NCI-H526 (cell line): ENCODE measurements around the gene USP32.
"Not testable (repeated sequence)": the region's sequence is repeated elsewhere in the genome, so short reads cannot be mapped to it uniquely, and the experiment has no call there.

ENCODE experiments used
- DNase-seq, 2 experiments: peaks; one replicate each; lab custom pipeline; 2025; lab: John Stamatoyannopoulos, UW

Gene USP32

DNA sequence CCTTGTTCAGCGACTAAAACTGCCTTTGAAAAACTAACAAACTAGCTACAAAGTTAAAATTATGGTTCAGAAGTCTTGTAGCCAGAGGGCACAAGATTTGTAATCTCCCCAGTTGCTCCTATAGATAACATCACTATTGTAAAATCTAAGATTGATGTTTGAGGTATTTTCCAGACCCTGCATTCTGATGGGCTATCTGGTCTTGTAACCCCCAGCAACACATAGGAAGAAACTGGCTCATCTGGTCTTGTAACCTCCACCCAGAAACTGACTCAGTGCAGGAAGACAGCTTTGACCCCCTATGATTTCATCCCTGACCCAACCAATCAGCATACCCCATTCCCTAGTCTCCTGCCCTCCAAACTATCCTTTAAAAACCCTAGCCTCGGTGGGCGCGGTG lies 18.1 kb upstream of the USP32 start:
- no peak for DNase-seq

DNA sequence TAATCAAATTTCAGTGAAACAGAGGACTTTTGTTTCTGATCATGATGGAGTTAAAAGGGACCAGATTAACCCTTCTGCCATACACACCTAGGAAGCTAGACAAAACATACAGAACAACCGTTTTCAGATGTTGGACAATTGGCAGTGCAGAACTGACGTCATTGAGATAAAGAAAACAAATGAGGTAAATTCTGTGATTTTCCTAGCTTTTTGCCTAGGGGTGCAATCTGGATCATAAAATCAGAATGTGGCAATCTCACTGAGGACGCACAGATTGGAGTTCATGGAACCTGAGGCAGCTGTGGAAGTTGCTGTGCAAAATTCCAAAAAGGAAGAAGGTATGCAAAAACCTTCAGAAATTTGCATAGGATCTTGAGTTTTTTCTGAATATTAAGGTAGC lies 15.0 kb upstream of the USP32 start:
- DNase-seq, result peak in 1 of 2 experiments; percentile 11

DNA sequence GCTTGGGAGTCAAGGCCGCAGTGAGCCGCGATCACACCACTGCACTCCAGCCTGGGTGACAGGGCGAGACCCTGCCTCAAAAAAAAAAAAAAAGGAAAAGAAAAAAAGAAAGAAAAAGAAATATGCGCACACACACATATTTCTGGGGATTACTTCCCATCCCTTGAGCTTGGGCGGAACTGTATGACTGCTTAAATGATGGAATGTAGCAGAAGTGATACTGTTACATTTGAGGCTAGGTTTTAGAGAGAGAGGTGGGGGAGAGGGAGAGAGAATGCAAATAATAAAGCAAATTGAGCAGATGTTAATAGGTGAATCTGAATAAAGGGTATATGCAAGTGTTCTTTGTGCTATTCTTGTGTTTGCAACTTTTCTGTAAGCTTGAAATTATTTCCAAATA lies 12.0 kb upstream of the USP32 start:
- DNase-seq, result peak in 1 of 2 experiments; percentile 28

DNA sequence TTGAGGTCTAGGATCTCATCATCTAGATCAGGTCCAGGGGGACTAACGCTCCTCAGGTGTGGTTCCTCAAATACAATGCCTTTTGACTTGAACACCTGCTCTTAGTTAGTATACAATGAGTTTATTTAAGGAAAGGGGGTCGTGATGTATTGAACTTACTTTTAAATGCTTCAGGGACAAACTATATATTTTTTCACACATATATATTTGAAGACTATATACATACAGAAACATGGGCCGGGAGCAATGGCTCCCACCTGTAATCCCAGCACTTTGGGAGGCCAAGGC lies 11.5 kb upstream of the USP32 start:
- no peak for DNase-seq

DNA sequence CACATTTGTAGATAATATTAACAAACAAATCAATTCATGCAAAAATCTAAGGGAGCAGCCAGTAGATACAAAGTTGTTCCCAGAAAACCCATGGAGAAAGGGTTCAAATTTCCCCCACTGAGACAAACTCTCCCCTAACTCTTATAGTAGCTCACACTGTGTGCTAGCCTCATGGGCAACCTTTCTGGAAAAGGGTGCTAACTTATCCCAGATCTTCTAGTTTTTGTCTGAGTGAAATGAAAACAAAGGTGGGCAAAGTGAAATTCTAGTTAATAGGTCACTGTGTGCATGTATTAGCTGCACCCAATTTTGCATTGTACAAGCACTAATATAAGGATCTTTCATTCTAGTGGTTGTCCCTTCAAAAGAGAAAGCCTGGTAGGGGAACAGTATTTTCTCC lies 9.9 kb upstream of the USP32 start:
- DNase-seq, result no peak

DNA sequence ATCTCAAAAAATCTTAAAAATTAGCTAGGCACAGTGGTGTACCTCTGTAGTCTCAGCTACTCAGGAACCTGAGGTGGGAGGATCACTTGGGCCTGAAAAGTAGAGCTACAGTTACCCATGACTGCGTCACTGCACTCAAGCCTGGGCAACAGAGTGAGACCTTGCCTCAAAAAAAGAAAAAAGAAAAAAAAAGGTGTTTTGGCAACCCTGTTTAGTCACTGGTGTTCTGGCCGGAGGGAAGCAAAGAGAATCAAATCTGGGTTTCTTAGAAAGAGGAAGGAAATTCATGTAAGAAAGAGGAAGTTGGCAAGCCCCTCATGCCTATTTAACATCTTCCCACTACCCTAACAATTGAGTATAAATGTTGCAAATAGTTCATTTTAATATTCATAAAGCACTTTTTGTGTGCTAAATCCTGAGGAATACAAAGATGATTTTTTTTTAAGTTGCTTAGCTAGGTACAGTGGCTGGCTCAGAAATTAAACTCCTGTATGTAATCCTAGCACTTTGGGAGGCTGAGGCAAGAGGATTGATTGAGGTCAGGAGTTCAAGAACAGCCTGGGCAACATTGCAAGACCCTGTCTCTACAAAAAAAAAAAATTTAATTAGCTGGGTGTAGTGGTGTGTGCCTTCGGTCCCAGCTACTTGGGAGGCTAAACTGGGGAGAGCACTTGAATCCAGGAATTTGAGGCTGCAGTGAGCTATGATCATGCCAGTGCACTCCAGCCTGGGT lies 6.5 kb upstream of the USP32 start:
- no peak for DNase-seq

DNA sequence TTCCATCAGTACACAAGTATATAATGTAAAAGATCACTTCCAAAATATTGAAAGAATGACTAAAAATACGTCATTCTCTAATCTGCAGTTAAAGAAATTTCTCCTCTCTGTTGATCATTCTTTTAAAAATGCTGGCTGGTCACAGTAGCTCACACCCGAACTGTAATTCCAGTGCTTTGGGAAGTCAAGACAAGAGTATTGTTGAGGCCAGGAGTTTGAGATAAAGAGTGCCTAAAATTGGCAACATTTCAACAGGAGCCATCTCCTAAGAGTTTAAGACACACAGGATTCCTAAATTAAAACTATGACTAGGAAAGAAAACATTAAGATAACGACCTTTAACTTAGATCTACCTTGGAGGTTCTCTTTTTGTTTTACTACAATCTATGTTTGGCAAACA lies 4.5 kb upstream of the USP32 start:
- no peak for DNase-seq

DNA sequence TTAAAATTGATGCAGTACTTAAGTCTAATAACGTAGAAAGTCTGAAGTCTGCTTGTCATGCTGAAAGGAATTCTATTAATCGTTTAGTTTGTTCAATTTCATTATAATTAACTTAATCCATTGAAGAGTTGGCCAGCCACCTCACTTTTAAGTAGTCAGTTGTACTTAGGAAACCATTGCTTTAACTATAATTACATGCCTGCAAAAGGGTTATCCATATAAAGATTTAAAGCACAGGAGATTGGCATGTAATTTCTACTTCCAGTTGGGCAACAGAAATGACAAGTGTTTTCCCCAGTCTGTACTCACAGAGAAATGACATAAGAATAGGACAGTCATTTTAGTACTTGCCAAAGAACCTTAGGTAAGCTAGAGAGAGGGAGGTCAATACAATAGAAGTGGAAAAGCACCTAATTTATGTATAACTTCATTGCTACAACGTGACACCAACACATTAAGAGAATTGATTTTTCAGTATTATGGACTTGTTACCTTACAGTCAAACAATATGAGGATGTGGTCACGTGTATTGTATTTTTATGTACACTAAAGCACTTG lies 3.7 kb upstream of the USP32 start:
- no peak for DNase-seq

DNA sequence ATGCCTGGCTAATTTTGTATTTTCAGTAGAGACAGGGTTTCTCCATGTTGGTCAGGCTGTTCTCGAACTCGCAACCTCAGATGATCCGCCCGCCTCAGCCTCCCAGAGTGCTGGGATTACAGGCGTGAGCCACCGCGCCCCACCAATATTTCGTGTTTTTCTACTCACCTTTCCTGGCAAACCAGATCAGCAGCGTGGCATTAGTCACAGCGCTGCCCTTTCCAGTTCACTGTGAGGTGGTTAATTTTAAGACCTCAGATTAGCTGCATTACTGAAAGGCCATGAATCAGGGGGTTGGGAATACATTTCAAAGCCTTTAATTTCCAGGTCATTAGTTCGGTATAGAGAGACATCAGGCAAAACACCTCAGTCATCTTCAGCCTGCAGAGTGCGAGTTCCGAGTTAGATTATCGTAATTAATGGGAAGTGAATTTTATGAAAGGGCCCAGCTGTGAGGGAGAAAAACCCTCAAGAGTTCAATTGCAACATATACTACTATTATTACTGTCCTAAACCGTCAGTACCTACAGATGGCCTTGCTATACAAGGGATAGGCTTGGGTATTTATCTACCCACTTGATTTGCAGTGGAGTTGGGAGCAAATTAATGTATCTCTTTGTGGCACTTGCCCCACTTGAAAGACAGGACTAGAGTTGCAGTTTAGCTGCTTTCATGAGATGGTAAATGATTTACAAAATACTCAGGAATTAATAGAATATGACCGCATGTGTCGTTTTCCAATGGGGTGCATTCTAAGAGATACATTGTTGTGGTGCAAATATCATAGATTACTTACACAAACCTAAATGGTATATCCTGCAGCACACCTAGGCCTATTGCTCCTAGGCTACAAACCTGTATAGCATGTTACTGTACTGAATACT lies 2.1 kb upstream of the USP32 start:
- no peak for DNase-seq

DNA sequence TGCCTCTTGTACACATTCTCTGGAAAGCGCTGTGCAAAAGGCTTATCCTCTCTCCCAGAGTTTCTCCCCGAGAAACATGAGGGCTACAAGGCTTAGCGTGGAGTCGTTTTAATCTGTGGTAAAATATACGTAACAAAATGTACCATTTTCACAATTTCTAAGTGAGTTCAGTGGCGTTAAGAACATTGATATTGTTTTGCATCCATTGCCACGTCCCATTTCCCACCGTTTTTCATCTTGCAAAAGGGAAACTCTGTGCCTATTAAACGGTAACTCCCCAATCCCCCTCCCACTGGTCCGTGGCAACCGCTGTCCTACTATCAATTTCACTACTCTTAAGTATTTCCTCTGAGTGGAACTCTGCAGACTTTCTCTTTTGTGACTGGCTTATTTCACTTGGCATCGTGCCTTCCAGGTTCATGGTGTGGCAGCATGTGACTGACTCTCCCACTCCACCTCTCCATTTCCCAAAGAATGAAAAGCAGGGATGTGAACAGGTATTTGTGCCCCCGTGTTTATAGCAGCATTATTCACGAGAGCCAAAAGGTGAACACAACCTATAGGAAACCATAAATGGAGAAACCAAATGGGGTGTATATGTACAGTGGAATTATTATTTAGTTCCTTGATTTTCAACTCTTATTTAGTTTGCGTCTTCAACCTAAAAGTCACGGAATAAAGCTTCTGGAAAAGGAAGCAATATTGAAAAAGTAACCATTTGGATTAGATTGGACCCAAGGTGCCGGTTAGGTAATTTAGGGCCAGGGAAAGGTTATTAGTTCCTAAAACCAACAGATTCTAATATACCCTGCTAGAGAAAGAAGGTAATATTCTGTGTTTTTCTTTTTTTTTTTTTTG lies 1.1 kb upstream of the USP32 start:
- peak; percentile 38 to 53 for DNase-seq

DNA sequence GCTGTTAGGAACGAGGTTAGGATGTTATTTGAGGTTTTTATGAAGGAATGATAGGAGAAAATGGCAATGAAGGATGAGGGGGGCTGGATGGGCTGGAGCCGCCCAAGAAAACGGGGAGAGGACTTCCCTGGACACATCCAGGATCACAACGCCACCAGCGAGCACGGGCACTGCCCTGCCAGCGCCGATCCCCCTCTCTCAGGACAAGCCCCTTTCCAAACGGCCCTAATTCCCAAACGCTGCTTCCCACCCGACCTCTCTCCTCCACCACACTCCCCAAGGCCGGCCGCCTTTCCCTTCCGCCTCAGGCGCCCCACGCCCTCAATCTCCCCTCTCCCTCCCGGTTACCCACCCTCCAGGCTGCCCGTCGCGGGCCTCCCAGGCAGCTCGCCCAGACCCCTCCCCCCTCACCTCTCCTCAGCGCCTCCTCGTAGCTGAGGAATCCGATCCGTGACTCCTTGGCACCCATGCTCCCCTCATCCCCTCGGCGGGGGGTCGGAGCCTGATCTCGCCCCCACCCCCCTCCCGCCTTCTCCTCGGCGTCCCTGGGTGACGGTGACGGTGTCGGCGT lies 377 bp downstream of the USP32 start:
- DNase-seq, result peak; percentile 82 to 94

DNA sequence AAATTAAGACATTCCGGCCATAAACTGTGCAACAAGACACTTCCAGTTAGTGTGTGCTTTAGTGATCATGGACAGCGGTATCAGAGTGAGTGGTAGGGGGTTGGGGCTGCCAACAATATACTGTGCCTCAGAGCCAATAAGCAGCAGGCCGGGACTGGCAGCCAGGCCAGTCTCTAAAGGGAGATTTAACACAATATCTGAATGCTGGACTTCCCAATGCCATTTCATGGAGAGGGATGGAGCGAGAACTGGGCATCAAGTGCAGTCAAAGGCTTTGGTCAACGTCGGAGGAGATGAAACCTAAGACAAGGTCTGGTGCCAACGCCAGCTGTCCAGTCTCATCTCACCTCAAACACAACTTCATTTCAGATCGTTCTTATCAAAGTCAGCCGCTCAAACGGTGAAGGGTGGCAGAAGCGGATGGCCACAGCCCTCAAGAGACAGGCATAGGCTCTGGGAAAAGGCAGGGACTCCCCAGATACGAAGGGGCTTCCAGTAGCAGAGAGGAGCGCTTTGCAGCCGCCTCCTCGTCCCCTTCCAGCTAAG lies 935 bp downstream of the USP32 start:
- peak; percentile 50 to 62 for DNase-seq

DNA sequence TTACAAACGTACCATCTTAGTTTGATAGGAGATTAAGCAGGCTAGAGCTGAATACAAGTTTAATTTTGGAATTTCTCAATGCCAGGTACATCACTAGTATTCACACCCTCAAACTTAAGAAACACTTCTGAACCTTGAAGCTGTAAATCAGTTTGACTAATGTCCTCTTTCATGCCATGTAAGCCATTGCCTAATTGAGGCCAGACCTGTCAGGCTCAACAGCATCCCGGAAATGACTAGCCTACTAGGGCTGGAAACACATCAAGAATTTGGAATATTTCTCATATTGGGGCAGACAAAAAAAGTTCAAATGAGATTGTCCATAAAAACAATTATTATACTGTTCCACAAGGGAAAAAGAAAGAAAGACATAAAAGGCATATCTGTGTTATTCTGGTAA lies 1.7 kb downstream of the USP32 start:
- DNase-seq, result no peak

DNA sequence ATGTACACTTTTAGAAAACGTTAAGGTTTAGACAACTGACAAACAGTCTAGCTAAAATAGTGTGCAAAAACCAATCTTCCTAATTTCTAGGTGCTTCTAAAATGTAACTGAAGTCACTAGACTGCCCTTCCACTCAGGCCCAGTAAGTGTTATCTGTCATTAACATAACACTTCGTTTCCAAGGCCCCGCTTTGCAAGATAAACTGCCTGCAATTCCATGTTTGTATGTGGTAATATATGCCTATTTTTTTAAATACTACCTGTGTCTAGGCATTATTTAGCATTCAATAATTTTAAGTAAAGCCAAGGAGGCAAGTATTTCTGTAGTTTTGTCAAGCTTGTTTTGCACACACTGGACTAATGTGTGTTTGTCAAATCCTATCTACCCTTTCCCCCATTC lies 3.2 kb downstream of the USP32 start:
- peak in 1 of 2 experiments; percentile 23 for DNase-seq

DNA sequence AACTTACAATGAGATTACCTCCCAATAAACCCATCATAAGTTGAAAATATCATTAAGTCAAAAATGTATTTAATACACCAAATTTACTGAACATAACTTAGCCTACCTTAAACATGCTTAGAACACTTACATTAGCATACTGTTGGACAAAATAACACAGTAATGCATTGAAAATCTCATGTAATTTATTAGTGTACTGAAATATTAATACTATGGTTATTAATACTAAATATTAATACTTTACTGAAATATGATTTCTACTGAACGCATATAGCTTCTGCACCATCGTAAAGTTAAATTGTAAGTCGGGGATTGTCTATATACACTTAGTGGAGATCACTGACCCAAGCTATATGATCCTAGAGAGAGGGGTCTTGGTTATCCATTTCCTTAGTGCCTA lies 4.3 kb downstream of the USP32 start:
- no peak for DNase-seq

DNA sequence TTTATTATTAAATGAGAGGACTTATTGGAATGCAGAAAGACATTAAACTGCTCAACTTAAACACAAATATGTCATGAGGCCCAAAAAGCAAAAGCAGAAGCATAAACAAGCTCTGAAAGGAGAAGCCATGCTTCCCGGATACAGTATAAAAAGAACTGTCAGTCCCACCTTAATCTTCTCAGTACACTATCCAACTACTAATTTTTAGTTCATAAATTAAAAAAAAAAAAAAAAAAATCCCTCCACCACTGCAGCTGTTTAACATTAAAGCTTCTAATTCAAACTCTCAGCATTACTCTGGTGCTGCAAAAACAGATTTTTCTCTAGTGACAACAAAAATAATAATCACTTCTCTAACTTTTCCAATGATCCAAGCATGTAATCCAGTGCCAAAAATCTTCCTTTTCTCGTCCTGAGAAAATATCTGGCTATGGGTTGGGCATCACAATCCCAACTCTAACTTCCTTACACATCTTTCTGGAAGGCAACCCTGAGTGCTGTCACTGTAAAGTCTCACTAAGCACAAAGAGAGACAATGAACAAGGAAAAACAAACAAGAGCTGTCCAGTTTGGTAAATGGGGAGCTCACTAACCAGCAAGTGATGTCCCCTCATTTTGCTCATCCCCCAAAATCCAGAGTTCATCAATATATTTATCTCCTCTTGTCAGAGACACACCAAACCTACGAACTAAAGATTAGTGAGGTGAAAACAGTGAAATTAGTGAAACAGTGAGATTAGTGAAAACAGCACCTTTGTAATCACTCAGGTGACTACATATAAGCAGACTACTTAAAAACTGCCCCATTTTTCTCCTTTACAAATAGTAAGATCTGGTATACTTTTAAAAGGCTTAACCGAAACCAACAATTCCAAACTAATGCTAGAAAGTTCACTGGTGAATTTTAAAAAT lies 5.5 kb downstream of the USP32 start:
- DNase-seq, result no peak

DNA sequence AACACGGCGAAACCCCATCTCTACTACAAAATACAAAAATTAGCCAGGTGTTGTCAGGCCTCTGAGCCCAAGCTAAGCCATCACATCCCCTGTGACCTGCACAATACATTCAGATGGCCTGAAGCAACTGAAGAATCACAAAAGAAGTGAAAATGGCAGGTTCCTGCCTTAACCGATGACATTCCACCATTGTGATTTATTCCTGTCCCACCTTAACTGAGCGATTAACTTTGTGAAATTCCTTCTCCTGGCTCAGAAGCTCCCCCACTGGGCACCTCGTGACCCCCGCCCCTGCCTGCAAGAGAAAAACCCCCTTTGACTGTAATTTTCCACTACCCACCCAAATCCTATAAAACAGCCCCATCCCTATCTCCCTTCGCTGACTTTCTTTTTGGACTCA lies 7.0 kb downstream of the USP32 start:
- not testable (repeated sequence) for DNase-seq

DNA sequence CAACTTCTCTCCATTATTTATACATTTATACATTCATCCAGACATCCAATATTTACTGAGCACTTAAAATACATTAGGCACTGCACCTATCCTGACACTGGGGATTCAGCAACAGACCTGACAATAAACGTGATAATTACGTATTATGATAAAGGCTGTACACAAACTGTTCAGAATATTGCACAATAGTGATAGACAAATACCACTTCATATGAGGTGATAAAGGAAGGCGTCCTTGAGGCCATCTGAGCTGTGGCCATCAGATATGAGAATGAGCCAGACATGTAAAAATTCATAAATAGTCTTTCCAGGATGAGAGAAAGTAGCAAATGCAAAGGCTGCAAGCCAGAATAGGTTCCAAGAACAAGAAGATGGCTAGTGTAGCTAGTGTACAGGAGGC lies 8.6 kb downstream of the USP32 start:
- no peak for DNase-seq

DNA sequence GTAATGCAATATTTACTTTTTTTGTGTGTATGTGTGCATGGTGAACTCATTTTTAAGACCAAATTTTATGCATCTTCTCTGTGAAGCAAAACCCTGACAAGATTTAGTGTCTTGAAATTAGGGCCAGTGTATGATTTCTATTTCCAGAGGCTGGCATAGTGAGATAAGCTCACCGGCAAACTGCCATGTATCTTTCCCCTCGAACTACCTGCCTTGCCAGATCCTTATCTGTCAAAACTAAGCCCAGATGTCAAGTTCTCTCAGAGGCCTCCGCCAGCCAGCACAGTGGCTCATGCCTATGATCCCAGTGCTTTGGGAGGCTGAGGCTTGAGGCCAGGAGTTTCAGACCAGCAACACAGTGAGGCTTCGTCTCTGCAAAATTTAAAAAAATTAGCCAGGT lies 10.0 kb downstream of the USP32 start:
- no peak for DNase-seq

DNA sequence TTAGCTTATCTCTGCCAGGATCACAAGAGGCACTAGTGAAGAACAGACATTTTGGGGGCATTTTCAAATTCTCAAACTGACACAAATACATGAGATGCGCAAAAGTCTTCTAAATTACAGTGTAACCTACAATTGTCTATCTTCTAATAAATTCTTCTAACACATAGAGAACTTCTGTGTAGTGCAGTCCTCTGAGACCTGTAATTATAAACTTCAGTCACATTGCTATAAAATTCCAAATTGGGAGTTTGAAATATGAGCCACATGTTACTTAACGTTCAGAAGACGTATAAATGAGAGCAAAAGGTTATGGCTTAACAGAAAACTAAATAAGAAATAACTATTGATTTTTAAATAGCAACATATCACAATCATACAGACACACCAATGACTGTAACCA lies 12.5 kb downstream of the USP32 start:
- not testable (repeated sequence) for DNase-seq

DNA sequence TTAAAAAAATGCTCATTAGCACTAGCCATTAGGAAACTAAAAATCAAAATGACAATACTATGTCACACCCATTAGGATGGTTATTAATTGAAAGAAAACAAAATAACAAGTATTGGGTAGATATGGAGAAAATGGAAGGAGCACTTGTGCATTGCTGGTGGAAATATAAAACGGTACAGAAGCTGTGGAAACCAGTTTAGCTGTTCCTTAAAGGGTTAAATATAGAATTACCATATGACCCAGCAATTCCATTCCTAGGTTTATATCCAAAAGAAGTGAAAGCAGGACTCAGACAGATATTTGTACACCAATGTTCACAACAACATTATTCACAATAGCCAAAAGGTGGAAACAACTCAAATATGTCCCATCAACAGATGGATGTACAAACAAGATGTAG lies 13.7 kb downstream of the USP32 start:
- DNase-seq, result not testable (repeated sequence)
